Rectal smooth muscle tissue (tissue), 1 donor: ENCODE measurements around the gene DCDC1.
"Not testable (repeated sequence)": the region's sequence is repeated elsewhere in the genome, so short reads cannot be mapped to it uniquely, and the experiment has no call there.

Experiments used
- H3K27ac ChIP-seq: one replicate; pipeline ENCODE4 v1.7.0; 2013; ENCODE audit warnings: low read depth, low read length, inconsistent platforms
- H3K27me3 ChIP-seq: one replicate; pipeline ENCODE4 v1.7.0; 2013; ENCODE audit warnings: low read length; ENCODE audit not compliant: control insufficient read depth, insufficient read depth
- H3K36me3 ChIP-seq: one replicate; pipeline ENCODE4 v1.7.0; 2013; ENCODE audit warnings: low read length; ENCODE audit not compliant: control insufficient read depth, insufficient read depth
- H3K4me1 ChIP-seq: one replicate; pipeline ENCODE4 v1.7.0; 2013; ENCODE audit warnings: low read length; ENCODE audit not compliant: control insufficient read depth, insufficient read depth
- H3K4me3 ChIP-seq: one replicate; pipeline ENCODE4 v1.7.0; 2013; ENCODE audit warnings: low read length
- H3K9ac ChIP-seq: one replicate; pipeline ENCODE4 v1.7.0; 2013; ENCODE audit warnings: low read length

DCDC1 gene

GRCh38 chr11:30990625-30991296, 378.8 kb downstream of the DCDC1 start:
- H3K36me3 ChIP-seq, result no peaks in the 10 kb centered on the region
- no peak overlapping the region for H3K9ac ChIP-seq
- no peak overlapping the region for H3K27ac ChIP-seq
- no peaks in the 10 kb centered on the region for H3K4me1 ChIP-seq
- no peaks in the 10 kb centered on the region for H3K27me3 ChIP-seq
- H3K4me3 ChIP-seq, result no peak overlapping the region

- no peak overlapping the region for H3K4me3 ChIP-seq
- no peaks in the 10 kb centered on the region for H3K27me3 ChIP-seq
- H3K27ac ChIP-seq, result no peak overlapping the region
- no peaks in the 10 kb centered on the region for H3K36me3 ChIP-seq
- H3K9ac ChIP-seq, result no peak overlapping the region
- H3K4me1 ChIP-seq, result no peaks in the 10 kb centered on the region
These were observed 381.7 kb downstream of the DCDC1 start for GRCh38 chr11:30987819-30988218.

- H3K4me1 ChIP-seq, result no peaks in the 10 kb centered on the region
- H3K9ac ChIP-seq, result no peak overlapping the region
- no peaks in the 10 kb centered on the region for H3K27me3 ChIP-seq
- no peak overlapping the region for H3K4me3 ChIP-seq
- no peak overlapping the region for H3K27ac ChIP-seq
- no peaks in the 10 kb centered on the region for H3K36me3 ChIP-seq
These were observed 384.0 kb downstream of the DCDC1 start for GRCh38 chr11:30985536-30985935.

GRCh38 chr11:30984827-30985226, 384.7 kb downstream of the DCDC1 start:
- H3K36me3 ChIP-seq, result no peaks in the 10 kb centered on the region
- H3K27me3 ChIP-seq, result no peaks in the 10 kb centered on the region
- H3K9ac ChIP-seq, result no peak overlapping the region
- H3K4me3 ChIP-seq, result no peak overlapping the region
- H3K4me1 ChIP-seq, result no peaks in the 10 kb centered on the region
- H3K27ac ChIP-seq, result no peak overlapping the region

- Histone ChIP-seq H3K27me3 (no peaks in the 10 kb centered on the region), H3K9ac (no peak overlapping the region), H3K27ac (no peak overlapping the region), H3K36me3 (no peaks in the 10 kb centered on the region), H3K4me1 (no peaks in the 10 kb centered on the region), H3K4me3 (no peak overlapping the region)
These were observed 385.1 kb downstream of the DCDC1 start for GRCh38 chr11:30984442-30984816.

- H3K9ac ChIP-seq, result no peak overlapping the region
- no peaks in the 10 kb centered on the region for H3K27me3 ChIP-seq
- no peak overlapping the region for H3K27ac ChIP-seq
- no peaks in the 10 kb centered on the region for H3K36me3 ChIP-seq
- H3K4me1 ChIP-seq, result no peaks in the 10 kb centered on the region
- no peak overlapping the region for H3K4me3 ChIP-seq
These were observed 385.6 kb downstream of the DCDC1 start for GRCh38 chr11:30983776-30984441.

GRCh38 chr11:30983143-30983542, 386.4 kb downstream of the DCDC1 start:
- no peak overlapping the region for H3K4me3 ChIP-seq
- H3K27me3 ChIP-seq, result no peaks in the 10 kb centered on the region
- no peaks in the 10 kb centered on the region for H3K36me3 ChIP-seq
- H3K27ac ChIP-seq, result no peak overlapping the region
- H3K9ac ChIP-seq, result no peak overlapping the region
- H3K4me1 ChIP-seq, result no peaks in the 10 kb centered on the region

- Histone ChIP-seq H3K4me3 (no peak overlapping the region), H3K27ac (no peak overlapping the region), H3K9ac (no peak overlapping the region), H3K27me3 (no peaks in the 10 kb centered on the region), H3K4me1 (no peaks in the 10 kb centered on the region), H3K36me3 (no peaks in the 10 kb centered on the region)
These were observed 402.0 kb downstream of the DCDC1 start for GRCh38 chr11:30967579-30967978.

GRCh38 chr11:30960387-30960992, 409.0 kb downstream of the DCDC1 start:
- Histone ChIP-seq H3K27ac (no peak overlapping the region), H3K4me3 (no peak overlapping the region), H3K36me3 (no peaks in the 10 kb centered on the region), H3K4me1 (no peaks in the 10 kb centered on the region), H3K27me3 (no peaks in the 10 kb centered on the region), H3K9ac (no peak overlapping the region)

GRCh38 chr11:30956751-30957150, 412.8 kb downstream of the DCDC1 start:
- no peak overlapping the region for H3K4me3 ChIP-seq
- H3K9ac ChIP-seq, result no peak overlapping the region
- H3K36me3 ChIP-seq, result no peaks in the 10 kb centered on the region
- no peaks in the 10 kb centered on the region for H3K4me1 ChIP-seq
- H3K27me3 ChIP-seq, result no peaks in the 10 kb centered on the region
- no peak overlapping the region for H3K27ac ChIP-seq

GRCh38 chr11:30949838-30950237, 419.7 kb downstream of the DCDC1 start:
- no peaks in the 10 kb centered on the region for H3K36me3 ChIP-seq
- no peak overlapping the region for H3K27ac ChIP-seq
- H3K4me1 ChIP-seq, result no peaks in the 10 kb centered on the region
- no peaks in the 10 kb centered on the region for H3K27me3 ChIP-seq
- H3K4me3 ChIP-seq, result no peak overlapping the region
- no peak overlapping the region for H3K9ac ChIP-seq

- not testable (repeated sequence) for H3K36me3 ChIP-seq, H3K27me3 ChIP-seq, H3K9ac ChIP-seq, H3K4me1 ChIP-seq, H3K27ac ChIP-seq, H3K4me3 ChIP-seq
These were observed 421.8 kb downstream of the DCDC1 start for GRCh38 chr11:30947715-30948114.

- Histone ChIP-seq H3K9ac (no peak overlapping the region), H3K36me3 (no peaks in the 10 kb centered on the region), H3K4me3 (no peak overlapping the region), H3K27me3 (no peaks in the 10 kb centered on the region), H3K4me1 (no peaks in the 10 kb centered on the region), H3K27ac (no peak overlapping the region)
These were observed 430.7 kb downstream of the DCDC1 start for GRCh38 chr11:30938810-30939209.
